ENCODE data around the gene LCP2.

LCP2 gene

GRCh38 chr5:170305016-170305645, 7.6 kb upstream of the LCP2 start:
- no peak for TF ChIP-seq CTCF (IDR thresholded peaks at IDR 0.05; ENCODE audit: low read depth, low read length)
- DNase-seq (ENCODE audit: extremely low read depth, low read depth) = no peak

GRCh38 chr5:170303549-170303948, 6.0 kb upstream of the LCP2 start:
- no peak for DNase-seq (ENCODE audit: extremely low read depth, low read depth)
- TF ChIP-seq CTCF (IDR thresholded peaks at IDR 0.05; ENCODE audit: low read depth, low read length) = no peak

- DNase-seq (ENCODE audit: extremely low read depth, low read depth) = no peak
- no peak for TF ChIP-seq CTCF (IDR thresholded peaks at IDR 0.05; ENCODE audit: low read depth, low read length)
Measured at GRCh38 chr5:170302653-170303501, 5.3 kb upstream of the LCP2 start.

- DNase-seq (ENCODE audit: extremely low read depth, low read depth) = no peak
- TF ChIP-seq CTCF (IDR thresholded peaks at IDR 0.05; ENCODE audit: low read depth, low read length) = no peak
Measured at GRCh38 chr5:170301981-170302652, 4.5 kb upstream of the LCP2 start.

- no peak for DNase-seq (ENCODE audit: extremely low read depth, low read depth)
- no peak for TF ChIP-seq CTCF (IDR thresholded peaks at IDR 0.05; ENCODE audit: low read depth, low read length)
Measured at GRCh38 chr5:170301149-170301548, 3.6 kb upstream of the LCP2 start.

- DNase-seq (ENCODE audit: extremely low read depth, low read depth) = no peak
Measured at GRCh38 chr5:170300361-170301013, 2.9 kb upstream of the LCP2 start.

More at GRCh38 chr5:170300361-170301013, 2.9 kb upstream of the LCP2 start:
- TF ChIP-seq CTCF (IDR thresholded peaks at IDR 0.05; ENCODE audit: low read depth, low read length) = no peak
